Stimulated activated CD8-positive, alpha-beta memory T cell treated with anti-CD3 and anti-CD28 coated beads, Interleukin-15, amount 100 ng/mL, for 48 hours (primary cell): ENCODE data around the gene LAMA2.

Experiments used
- DNase-seq, 2 donors: peaks; one replicate each; pipeline ENCODE4 v3.0.0-alpha.2; 2020; ENCODE audit warnings: low read depth in 2 of 2

Gene LAMA2

DNA sequence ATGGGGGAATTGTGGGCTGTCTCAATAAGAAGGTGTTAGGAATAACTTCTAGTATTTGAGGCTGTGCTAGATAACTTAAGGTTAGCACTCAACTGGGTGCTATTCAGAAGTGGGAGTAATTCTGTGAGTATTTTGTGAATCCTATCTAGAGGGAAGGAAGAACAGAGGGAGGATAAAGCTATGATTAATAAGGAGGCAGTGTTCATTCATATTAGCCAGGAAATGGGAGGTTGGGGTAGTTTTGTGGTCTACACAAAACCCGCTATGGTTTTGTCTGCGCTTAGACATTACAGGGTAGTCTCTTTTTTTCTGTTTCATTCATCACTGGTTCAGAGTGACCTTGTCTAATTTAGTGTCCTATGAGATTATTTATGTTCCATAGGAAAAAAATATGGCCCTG lies 486.0 kb downstream of the LAMA2 start:
- DNase-seq = no peak

GRCh38 chr6:129369737-129370136 lies 486.8 kb downstream of the LAMA2 start:
- DNase-seq = no peak

DNA sequence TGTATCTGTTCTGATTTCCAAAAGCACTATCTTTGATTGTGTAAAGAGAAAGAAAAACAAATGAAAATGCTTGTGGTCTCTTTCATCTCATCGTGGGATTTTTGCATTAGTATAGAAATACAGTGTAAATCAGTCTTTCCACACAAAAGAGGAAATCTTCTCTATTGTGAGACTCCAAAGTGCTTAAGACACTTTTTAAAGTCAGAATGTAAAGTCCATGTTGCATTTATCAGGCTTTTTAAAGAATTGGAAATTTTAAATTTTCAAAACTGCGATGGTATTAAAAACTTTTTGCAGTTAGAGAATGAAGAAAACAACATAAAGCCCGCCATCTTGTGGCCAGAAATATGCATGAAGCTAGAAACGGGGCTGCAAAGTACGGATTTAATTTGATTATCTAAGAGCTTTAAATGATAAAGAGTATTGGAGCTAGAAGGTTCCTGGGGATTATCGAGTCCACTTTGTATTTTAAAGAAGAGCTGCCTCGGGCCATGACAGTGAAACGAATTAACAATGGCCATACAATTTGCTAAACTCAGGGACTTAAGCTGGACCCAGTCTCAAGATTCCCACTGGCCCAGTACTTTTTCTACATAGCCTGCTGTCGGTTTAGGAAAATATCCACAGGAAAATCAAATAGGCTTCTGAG lies 487.5 kb downstream of the LAMA2 start:
- DNase-seq = no peak

GRCh38 chr6:129381885-129382284 lies 498.9 kb downstream of the LAMA2 start:
- DNase-seq = no peak

DNA sequence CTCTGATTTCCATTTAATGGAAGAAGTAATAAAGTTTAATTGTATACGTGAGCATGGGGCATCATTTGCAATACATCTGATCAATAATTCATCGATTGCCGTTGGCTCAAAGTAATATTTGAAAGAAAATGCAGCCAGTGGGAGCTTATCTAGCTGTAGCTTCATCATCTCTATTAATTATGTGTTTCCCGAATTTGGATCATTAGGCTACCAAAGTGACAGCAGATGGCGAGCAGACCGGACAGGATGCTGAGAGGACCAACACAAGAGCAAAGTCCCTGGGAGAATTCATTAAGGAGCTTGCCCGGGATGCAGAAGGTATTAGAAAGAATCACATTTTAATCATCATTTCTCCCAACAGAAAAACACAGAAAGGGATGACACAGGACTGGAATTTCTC lies 500.0 kb downstream of the LAMA2 start:
- no peak for DNase-seq

- no peak for DNase-seq
Measured at GRCh38 chr6:129385117-129385516, 502.2 kb downstream of the LAMA2 start.

DNA sequence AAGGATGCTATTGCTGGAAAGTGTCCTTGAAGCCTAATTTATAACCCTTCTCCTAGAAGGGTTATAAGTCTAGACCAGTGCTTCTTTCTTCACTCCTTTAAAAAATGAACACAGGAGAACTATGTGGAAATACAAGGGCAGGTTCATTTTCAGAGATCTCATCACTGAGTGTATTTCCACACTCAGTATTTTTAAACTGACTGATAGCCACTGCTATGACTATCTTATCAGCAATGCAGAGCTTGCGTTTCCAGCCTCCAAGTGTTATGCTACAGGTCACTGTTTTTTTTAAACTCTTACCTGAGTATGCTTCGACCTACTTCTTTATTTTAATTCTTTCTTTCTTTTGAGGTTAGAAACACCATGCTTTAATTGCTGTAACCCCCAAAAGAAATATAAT lies 508.0 kb downstream of the LAMA2 start:
- DNase-seq = no peak

DNA sequence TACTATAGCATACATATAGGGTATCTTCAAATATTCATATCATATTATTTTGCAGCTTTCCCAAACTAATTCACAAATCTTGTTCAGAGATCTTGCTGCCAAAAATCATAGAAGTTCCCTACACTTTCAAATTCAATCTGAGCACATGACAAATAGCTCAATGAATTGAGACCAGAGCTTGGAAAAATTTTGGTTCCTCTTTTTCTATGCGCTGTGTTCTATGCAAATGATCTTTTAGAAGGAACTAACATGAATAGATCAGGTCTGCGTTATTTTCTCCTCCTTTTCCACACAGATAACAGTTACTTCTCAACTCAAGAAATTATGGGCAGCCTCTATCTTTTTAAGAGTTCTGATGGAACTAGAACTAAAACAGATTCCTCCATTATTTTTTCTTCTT lies 510.7 kb downstream of the LAMA2 start:
- no peak for DNase-seq

GRCh38 chr6:129398764-129399163 lies 515.8 kb downstream of the LAMA2 start:
- DNase-seq = no peak

- no peak for DNase-seq
Measured at GRCh38 chr6:129402244-129402643, 519.3 kb downstream of the LAMA2 start.

DNA sequence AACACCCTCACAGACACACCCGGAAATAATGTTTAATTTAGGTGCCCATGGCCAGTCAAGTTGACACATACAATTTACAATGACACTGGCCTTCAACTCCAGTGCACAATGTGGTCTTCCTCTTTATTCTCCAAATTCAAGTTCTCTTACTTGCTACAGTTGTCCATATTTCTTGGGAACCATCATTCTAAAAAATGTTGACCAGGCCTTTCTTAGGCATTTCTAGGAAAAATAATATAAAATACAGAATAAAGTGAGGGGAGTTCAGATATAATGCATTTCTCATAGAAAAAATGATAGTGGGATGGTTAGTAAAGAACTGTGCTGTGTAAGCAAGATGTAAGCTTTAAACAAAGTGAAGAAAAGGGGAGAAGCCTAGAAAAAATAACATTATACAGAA lies 528.2 kb downstream of the LAMA2 start:
- no peak for DNase-seq

- no peak for DNase-seq
Measured at GRCh38 chr6:129416337-129416990, 533.5 kb downstream of the LAMA2 start.

DNA sequence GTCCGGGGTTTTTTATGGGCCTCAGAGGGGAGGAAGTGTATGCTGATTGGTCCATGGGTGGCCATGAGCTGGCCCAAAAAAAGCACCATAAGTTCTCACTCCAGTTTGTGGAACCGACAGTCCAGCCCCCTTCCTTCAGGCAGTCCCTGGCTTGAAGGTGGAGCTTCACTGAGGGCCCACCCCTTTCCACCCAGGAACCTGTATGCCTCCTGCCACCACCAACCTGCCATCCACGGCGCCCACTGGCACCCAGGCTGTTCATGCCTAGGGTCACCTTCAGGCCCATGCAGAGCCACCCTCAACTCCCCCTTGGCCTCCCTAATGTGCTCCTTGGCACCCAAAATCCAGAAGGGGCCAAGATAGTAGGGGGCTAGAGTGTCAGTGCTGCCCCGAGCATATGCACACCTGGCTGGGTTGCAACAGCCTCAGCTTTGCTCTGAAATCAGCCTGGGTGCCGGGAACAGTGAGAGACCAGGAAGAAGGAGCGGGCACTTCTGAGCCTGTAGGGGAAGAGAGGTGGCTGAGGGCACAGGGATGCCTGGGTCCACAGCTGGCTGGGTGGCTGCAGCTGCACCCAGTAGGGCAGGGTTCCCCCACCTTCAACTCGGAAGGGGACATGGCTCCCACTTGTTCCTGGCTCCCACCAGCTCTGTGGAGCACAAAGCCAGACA lies 534.6 kb downstream of the LAMA2 start:
- DNase-seq = no peak

- DNase-seq = no peak
Measured at GRCh38 chr6:129419324-129419723, 536.4 kb downstream of the LAMA2 start.

GRCh38 chr6:129426343-129426742 lies 543.4 kb downstream of the LAMA2 start:
- DNase-seq = no peak

- DNase-seq = no peak
Measured at GRCh38 chr6:129429956-129430355, 547.0 kb downstream of the LAMA2 start.

- no peak for DNase-seq
Measured at GRCh38 chr6:129432738-129433137, 549.8 kb downstream of the LAMA2 start.

DNA sequence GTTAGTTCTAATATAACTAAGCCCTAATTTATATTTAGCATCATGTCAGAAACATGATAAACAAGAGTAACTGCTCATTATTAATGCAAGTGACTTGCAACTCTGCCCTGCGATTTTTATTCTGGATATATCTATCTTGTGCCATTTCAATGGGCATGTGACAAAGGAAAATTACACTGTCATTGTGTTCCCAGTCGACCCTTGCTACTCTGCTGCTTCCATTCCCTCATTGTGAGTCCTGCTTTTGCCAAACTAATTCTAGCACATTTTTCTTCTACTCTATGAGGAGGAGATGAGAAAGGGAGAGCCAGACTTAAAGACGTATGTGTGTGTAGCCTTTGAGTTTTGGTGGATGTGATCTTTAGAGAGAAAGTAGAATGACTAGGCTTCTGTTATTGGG lies 551.2 kb downstream of the LAMA2 start:
- DNase-seq = no peak

GRCh38 chr6:129440691-129441090 lies 557.8 kb downstream of the LAMA2 start:
- DNase-seq = no peak

DNA sequence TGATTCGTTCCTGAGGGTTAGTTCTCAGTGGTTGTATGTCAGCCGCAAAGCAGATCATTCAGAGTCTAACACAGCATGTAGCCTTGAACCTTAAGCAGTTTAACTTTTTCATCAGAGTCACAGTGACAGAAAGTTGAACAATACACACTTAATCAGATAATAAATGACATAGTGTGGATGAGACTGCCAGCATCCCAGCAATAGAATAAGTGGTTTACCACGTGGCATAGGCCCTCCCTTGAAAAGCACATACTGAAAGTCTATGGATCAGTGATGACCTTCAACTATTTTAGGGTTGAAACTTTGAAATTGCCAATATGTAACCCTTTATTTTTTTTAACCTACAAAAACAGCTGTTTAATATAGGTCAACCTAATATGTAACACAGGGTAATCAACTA lies 561.7 kb downstream of the LAMA2 start:
- DNase-seq = no peak

GRCh38 chr6:129446272-129447197 lies 563.6 kb downstream of the LAMA2 start:
- DNase-seq = no peak

DNA sequence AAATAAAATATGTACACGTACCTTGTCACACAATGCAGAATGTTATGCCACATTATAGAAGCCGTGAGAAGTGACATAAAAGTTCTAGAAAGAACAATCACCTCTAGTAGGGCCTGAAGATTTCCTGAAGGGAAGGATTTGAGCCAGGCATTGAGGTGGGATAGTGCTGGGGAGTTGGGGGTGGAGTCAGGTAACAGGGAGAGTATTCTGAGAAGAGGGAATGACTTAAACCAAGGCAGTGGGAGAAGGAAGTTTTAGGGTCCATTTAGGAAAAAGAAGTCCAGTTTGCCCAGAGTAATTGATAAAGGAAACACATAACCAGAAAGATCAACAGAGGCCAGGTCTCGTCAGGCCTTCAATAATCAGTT lies 564.2 kb downstream of the LAMA2 start:
- DNase-seq = no peak
